ENCODE results near the gene SUN2.

DNA sequence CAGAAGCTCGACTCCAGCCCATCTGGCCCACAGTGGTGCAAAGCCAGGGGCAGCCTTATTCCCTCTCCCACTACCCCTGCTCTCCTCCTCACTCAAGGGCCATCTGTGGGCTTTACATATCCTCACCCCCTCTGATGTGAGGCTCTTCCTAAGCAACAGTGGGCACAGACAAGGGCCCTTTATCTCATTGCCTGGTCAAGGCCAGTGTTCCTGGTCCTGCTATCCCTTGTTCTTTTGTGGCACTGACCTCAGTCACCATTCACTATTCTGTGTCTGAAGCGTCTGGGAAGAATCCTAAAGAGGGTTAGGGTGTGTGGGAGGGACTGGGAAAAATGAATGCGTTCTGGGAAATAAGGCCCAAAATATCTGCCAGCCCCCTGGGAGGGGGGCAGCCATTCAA lies 30.8 kb upstream of the SUN2 start:
- TF ChIP-seq CTCF (IDR thresholded peaks at IDR 0.05; ENCODE audit: poor library complexity, severe bottlenecking) = no peak
- no peak for TF ChIP-seq TAF1 (IDR thresholded peaks at IDR 0.05; ENCODE audit: low read depth)
- TF ChIP-seq RAD21 (conservative IDR thresholded peaks at IDR 0.05) = no peak
- TF ChIP-seq EP300 (conservative IDR thresholded peaks at IDR 0.05; ENCODE audit: poor library complexity, severe bottlenecking) = no peak
- no peak for TF ChIP-seq EZH2 (IDR thresholded peaks at IDR 0.05; ENCODE audit: borderline replicate concordance, insufficient read depth, low read length, poor library complexity, severe bottlenecking)
- TF ChIP-seq REST (IDR thresholded peaks at IDR 0.05; ENCODE audit: borderline replicate concordance) = no peak
- no peak for TF ChIP-seq POLR2AphosphoS5 (IDR thresholded peaks at IDR 0.05)
- no peak for TF ChIP-seq SMC3 (conservative IDR thresholded peaks at IDR 0.05; ENCODE audit: poor library complexity)
- no peak for TF ChIP-seq MXI1 (conservative IDR thresholded peaks at IDR 0.05; ENCODE audit: poor library complexity, severe bottlenecking)

Measured in neural cell (in vitro differentiated cells).